ENCODE results near the gene IRF2.

GRCh38 chr4:184395971-184396391, 78.4 kb downstream of the IRF2 start:
- TF ChIP-seq CTCF (IDR thresholded peaks at IDR 0.05; ENCODE audit: poor library complexity, severe bottlenecking), result no peak
- no peak for TF ChIP-seq REST (IDR thresholded peaks at IDR 0.05; ENCODE audit: borderline replicate concordance)
